ENCODE measurements around the gene CLTCL1. TPM values are rescaled to one million over a fixed set of nuclear protein-coding genes. Genes with fewer than 3 reads are reported as not detected.

The CLTCL1 gene
- total and polyA plus RNA-seq, 9 of the 15 experiments (the other 6 are each of a cell fraction or from before 2014, with no cell fraction given) = 1.1 to 11.7 (median 5.0) TPM

DNA sequence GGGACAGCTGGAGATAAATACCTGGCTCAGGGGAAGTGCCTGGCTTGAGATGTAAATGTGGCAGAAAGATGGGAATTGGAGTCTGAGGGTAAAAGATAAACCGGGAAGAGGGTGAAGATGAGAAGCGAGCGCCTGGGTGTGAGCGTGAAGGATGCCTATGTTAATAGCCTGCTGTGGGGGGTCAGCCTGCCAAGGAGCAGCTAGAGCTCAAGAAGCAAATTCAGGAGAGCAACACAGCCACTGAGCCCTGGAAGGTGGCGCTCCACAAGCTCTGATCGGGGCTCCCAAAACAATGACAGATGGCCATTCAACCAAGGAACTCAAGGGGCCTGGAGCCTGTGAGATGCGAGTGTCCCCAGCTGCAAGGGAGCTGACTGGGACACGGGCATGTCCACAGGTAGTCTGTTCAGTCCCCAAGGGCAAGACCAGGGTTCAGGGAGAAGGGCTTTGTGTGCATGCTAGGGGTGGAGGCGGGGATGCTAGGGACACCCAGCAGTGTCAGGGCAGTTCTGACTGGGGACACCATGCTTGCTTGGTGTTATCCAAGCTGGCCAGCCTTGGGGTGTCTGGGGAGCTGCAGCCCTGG is 144.2 kb downstream of the CLTCL1 start (continued):
- TF ChIP-seq, protein P1, sequence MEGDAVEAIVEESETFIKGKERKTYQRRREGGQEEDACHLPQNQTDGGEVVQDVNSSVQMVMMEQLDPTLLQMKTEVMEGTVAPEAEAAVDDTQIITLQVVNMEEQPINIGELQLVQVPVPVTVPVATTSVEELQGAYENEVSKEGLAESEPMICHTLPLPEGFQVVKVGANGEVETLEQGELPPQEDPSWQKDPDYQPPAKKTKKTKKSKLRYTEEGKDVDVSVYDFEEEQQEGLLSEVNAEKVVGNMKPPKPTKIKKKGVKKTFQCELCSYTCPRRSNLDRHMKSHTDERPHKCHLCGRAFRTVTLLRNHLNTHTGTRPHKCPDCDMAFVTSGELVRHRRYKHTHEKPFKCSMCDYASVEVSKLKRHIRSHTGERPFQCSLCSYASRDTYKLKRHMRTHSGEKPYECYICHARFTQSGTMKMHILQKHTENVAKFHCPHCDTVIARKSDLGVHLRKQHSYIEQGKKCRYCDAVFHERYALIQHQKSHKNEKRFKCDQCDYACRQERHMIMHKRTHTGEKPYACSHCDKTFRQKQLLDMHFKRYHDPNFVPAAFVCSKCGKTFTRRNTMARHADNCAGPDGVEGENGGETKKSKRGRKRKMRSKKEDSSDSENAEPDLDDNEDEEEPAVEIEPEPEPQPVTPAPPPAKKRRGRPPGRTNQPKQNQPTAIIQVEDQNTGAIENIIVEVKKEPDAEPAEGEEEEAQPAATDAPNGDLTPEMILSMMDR (IDR thresholded peaks at IDR 0.05 in 2 of 3, conservative IDR thresholded peaks at IDR 0.05 in 1 of 3; ENCODE audit: insufficient read depth in 2 of 3, low read depth in 1 of 3, low read length in 3 of 3) = peak; percentile 18 to 24 (median 20); a peak in 2 of 6 replicates
- TF ChIP-seq TCF7L2 (IDR thresholded peaks at IDR 0.05; ENCODE audit: low read depth, low read length) (0 out of 2 replicates have a peak, but pooled peaks have one; percentile 21), SETDB1 (IDR thresholded peaks at IDR 0.05; ENCODE audit: low read length) (peak; percentile 98), ATF1 (CRISPR knock-in tag; IDR thresholded peaks at IDR 0.05) (0 out of 2 replicates have a peak, but pooled peaks have one; percentile 8), ATF1 (tag; IDR thresholded peaks at IDR 0.05) (no peak), RFX5 (IDR thresholded peaks at IDR 0.05; ENCODE audit: low read depth, low read length) (no peak)
- TF ChIP-seq, protein P2, sequence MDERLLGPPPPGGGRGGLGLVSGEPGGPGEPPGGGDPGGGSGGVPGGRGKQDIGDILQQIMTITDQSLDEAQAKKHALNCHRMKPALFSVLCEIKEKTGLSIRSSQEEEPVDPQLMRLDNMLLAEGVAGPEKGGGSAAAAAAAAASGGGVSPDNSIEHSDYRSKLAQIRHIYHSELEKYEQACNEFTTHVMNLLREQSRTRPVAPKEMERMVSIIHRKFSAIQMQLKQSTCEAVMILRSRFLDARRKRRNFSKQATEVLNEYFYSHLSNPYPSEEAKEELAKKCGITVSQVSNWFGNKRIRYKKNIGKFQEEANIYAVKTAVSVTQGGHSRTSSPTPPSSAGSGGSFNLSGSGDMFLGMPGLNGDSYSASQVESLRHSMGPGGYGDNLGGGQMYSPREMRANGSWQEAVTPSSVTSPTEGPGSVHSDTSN (CRISPR knock-in tag; IDR thresholded peaks at IDR 0.05; ENCODE audit: low read depth) = 0 out of 2 replicates have a peak, but pooled peaks have one; percentile 18
- TF ChIP-seq, protein P2 (tag; conservative IDR thresholded peaks at IDR 0.05; ENCODE audit: low read depth) = no peak
